HG03103 (cell line): ENCODE measurements around the gene GTF3C2.

Experiments used
- ATAC-seq: cut with Tn5 transposase; IDR thresholded peaks from one replicate; pipeline ENCODE4 v1.9.1; 2021; ENCODE audit warnings: low read depth; ENCODE audit not compliant: unreplicated experiment

Gene GTF3C2

DNA sequence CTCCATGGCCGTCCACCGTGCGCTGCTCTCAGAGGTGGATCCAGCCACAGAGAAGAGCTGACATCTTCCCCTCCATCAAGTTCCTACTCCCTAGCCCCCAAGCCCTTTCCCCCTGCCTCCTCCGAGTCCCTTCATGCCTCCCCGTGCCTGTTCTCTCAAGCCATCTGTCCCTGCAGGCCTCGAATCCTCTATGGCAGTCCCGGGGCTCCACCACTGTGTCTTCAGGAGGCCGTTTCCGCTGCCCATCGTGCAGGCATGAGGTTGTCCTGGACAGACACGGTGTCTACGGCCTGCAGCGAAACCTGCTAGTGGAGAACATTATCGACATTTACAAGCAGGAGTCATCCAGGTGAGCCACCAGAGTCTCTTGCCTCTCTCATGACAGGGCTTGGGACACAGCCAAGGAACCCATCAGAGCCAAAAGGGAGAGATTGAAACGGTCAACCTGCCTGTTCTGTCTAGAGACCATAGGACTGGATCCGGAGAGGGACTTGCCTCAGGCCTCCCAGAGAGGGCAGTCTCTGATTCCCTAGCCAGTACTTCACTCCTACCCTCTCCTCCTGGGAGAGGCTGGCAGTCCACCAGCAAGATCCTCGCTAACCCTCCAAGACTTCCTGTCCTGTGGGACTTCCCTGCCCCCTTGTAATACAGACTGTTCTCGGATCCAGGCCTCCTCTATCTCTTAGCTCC, 58.0 kb downstream of the GTF3C2 start:
- no peak for ATAC-seq

DNA sequence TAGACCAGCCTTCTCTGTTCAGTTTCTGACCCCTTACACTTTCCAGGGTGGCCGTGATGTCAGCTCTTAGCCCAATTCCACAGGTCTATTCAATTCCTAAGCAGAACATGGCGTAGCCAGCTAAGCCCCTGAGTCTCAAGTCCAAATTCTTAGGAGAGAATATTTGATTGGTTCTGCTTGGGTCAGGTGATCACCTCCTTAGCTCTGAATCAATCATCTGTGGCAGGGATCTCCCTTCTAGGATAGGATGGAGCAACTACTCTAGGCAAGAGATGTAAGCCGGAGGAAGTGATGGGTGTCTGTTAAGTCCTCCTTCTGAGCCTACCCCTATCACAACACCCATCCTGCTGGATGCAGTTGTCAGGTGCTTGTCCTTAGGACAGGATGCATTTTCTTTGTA, 59.4 kb downstream of the GTF3C2 start:
- no peak for ATAC-seq

DNA sequence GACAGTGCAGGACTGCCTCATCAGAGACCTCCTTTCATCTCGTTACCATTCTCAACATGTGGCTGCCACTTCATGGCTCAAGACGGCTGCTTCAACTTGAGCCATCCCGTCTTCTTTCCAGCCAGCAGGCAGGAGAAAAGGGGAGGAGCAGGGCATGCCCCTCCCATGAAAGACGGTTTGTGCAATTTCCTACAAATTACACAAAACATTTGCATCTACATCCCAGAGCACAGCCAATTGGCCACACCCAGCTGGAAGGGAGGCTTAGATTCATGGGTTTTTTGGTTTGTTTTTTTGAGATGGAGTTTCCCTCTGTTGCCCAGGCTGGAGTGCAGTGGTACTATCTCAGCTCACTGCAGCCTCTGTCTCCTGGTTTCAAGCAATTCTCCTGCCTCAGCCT, 60.1 kb downstream of the GTF3C2 start:
- ATAC-seq: no peak

DNA sequence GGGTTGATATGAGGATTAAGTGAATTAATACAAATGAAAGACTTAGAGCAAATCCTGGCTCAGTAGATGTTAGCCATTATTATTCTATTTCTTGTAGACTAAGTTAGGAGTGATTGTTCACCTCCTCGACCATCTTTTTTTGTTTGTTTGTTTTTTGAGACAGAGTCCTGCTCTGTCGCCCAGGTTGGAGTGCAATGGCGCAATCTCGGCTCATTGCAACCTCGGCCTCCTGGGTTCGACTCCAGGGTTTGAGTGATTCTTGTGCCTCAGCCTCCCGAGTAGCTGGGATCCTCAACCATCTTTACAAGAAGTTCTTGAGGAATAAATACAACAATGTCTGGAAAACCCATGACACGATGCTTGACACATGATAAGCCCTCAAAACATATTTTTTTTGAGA, 61.6 kb downstream of the GTF3C2 start:
- ATAC-seq: no peak

DNA sequence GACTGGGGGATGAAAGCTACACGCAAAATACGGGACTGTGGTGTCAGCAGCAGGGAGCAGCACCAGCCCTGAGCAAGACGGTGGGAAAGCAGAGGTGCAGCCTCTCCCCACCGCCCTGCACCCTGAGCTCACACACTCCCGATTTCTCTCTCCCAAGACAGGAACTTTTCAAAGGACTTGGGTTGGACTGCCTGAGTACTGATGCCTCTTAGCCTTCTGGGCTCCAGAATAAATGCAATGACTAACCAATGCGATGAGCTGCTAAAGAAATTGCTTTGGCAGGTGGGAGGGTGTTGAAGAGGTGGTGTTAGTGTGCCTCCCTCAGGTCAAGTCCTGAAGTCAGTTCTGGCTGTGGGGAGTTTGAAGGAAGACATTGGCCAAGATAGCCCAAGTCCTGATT, 64.7 kb downstream of the GTF3C2 start:
- no peak for ATAC-seq

DNA sequence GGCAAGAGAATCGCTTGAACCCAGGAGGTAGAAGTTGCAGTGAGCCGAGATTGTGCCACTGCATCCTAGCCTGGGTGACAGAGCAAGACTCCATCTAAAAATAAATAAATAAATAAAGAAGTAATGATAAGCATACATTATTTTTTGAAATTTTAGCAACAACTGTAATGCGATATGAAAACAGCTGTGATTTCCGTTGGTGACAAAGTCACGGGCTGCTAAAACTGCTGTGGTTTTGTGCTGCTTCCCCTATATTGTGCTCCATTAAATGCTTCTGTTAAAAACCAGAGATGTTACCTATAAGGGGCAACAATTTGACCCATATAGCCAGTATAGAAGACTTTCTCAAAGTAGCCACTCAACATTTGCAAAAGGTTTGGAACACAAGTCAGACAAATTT, 66.0 kb downstream of the GTF3C2 start:
- ATAC-seq: no peak

DNA sequence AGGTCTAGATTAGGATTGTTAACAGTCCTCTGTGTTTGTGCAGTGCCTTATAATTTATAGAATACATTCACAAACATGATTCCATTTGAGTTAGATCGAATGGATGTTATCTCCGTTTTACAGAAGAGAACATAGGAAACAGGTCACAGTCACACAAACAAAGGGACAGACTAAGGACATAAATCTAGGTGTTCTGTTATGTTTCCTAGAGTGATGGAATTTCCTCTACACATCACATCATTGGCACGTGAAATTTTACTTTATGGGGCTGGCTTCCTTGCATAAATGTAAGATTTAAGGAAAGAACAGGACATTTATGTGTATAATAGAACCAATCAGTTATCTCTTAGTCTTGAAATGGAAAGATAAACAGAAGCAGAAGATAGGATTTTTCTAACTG, 68.0 kb downstream of the GTF3C2 start:
- ATAC-seq: no peak

DNA sequence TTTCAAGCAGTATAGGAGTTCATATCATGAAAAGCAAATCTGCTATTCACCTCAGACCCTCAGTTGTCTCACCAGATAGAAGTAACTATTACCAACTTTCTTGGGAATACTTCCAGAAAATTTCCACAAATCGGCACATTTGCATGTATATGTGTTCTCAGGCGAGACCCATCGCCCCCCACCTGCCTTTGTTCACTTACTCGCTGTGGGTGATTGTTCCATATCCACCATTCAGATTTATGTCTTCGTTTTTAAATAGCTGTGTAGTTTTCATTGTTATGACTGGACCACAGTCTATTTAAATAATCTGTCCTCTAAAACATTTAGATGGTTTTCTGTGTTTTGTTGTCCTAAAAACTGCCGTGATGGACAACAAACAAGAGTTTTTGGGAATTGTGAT, 71.1 kb downstream of the GTF3C2 start:
- ATAC-seq: no peak

DNA sequence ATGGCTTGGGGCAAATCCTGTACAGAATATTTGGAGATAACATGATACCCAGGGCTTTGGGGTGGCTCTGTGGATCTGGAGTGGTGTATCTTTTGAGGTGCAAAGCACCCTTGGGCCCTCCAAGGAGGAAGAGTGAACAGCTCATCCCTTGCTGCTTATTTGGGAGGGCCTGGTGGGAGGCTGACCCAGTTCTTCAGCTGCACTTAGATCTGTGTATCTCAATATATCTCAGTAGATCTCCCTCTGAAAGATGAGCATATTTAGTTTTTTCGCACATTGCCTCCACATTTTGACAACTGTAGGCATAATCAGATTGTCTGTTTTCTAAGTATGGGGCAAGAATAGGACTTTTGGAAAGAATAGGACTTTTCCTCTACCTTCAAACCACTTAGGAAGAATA, 71.6 kb downstream of the GTF3C2 start:
- ATAC-seq: no peak

DNA sequence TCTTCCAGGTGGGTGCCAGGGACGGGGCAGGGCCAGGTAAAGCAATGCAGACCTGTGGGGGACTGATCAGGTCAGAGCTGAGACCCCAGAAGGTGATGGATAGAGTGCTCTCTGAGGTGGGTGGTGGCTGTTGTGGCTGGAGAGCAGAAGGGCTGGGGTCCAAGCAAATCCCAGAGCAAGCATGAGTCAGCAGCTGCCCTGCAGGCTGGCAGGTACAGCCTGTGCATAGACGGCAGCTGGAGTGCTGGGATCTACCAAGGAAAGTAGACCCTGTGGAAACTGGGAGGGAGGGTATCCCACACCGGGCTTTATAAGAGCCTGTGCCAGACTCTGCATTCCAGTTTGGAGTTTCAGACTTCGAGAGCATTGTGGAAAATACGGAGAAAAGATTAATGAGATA, 73.7 kb downstream of the GTF3C2 start:
- ATAC-seq: no peak

DNA sequence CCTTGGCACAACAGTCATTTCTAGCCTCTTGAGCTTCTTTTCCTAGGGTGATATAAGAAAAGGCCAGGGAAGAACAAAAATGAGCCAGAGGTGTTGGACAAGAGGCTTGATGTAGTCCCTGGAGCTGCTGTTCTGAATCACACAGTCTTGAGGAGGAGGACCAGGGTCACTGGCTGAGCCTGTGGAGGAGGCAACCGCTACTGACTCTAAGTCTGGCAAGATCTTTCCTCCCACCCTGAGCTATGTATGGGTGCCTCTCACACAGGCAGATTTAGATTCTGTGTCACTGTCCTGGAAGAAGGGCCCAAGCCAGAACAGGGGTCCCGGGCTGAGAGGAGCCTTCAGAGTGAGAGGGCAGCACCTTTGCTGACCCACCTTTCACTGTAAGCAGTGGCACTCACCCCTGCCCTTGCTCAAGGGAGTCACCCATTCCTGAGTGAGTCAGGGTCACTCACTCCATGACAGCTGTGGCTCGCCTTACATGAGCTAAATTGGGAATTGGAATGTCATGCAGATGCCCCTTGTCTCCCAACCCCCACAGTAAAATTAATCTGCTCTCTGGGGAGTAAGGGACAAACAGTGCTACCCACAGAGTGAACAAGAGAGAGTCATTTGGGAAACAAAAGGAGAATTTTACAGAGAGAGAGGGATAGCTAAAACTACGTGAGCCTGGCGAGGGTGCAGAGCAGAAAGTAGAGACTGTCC, 74.6 kb downstream of the GTF3C2 start, which contains the start of gene TRIM54:
Gene TRIM54, plus strand, starts transcription at position 575 of the 705 bp plus-strand sequence. CDS start 303 bp downstream, outside the sequence.
- ATAC-seq: no peak

DNA sequence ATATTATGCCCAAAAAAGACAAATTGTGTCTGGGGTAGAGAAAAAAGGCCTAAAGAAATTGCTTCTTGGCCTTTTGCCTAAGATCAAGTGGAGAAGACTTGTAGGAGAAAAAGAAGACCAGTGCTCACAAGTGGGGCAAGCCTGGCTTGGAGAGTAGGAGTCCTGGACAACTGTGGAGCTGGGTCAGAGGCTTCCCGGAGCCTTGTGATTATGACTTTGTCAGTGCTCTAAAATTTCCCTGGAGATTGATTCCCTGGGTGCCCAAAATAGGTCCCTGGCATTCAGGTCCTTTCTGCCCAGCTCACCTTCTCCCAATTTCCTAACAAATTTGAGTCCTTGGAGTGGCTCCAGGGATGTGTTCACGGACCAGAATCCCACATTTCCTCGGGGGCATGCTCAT, 75.1 kb downstream of the GTF3C2 start:
- no peak for ATAC-seq

DNA sequence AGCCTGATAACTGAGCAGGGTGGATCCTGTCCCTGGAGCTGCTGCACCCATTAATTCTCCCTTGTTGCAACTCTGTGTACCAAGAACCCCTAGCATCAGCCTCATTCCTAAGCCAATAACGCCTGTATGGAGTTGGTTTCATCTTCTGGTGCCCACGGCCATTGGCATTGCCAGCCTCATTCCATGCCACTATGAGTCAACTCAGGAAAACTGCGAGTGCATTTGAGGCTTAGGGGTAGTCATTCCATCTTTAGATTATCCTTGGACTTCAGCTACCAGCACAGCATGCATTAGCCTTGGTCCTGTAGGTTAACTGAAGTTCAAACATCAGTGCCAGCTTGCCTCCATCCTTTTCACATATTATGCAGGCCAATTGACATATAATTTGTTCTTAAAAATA, 75.7 kb downstream of the GTF3C2 start:
- no peak for ATAC-seq

DNA sequence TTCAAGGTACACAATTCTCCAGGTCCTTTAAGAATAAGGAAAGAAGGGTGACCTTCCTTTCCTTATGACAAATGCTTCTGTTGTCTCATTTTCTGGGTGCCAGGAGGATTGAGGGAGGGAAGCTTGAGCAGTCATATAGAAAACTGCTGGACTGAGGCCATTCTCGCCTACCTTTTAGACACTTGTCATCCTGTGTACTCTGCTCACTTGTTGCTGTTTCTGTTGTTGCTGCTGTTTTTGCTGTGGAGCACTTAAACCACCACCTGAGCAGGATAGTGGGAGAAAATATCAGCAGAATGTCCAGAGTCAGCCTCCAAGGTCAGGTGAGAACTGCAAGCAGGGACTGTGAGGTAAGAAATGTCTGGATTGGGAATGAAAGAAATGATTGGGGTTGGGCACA, 78.6 kb downstream of the GTF3C2 start:
- ATAC-seq: no peak
